ENCODE results near the gene ZNF501. TPM values are rescaled to one million over a fixed set of nuclear protein-coding genes. Genes with fewer than 3 reads are reported as not detected.
A peak's percentile ranks its signal among the peaks of the same experiment; 100 is the strongest.

Gene ZNF501
- total and polyA plus RNA-seq, 2 donors (not counting 3 experiments of a cell fraction or from before 2014, with no cell fraction given), result 0.92 to 3.9 TPM

DNA sequence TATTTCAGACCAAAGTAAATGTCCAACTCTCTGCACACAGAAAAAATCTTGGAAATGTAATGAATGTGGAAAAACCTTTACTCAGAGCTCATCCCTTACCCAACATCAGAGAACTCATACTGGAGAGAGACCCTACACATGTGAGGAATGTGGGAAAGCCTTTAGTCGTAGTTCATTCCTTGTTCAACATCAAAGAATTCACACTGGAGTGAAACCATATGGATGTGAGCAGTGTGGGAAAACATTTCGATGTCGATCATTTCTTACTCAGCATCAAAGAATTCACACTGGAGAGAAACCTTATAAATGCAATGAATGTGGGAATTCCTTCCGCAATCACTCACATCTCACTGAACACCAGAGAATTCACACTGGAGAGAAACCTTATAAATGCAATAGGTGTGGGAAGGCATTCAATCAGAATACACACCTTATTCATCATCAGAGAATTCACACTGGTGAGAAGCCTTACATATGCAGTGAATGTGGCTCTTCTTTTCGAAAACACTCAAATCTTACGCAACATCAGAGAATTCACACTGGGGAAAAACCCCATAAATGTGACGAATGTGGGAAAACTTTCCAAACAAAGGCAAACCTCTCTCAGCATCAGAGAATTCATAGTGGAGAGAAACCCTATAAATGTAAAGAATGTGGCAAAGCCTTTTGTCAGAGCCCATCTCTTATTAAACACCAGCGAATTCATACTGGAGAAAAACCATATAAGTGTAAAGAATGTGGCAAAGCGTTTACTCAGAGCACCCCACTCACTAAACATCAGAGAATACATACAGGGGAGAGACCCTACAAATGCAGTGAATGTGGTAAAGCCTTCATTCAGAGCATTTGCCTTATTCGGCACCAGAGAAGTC, 8.0 kb upstream of the ZNF501 start:
- TF ChIP-seq, protein P1, sequence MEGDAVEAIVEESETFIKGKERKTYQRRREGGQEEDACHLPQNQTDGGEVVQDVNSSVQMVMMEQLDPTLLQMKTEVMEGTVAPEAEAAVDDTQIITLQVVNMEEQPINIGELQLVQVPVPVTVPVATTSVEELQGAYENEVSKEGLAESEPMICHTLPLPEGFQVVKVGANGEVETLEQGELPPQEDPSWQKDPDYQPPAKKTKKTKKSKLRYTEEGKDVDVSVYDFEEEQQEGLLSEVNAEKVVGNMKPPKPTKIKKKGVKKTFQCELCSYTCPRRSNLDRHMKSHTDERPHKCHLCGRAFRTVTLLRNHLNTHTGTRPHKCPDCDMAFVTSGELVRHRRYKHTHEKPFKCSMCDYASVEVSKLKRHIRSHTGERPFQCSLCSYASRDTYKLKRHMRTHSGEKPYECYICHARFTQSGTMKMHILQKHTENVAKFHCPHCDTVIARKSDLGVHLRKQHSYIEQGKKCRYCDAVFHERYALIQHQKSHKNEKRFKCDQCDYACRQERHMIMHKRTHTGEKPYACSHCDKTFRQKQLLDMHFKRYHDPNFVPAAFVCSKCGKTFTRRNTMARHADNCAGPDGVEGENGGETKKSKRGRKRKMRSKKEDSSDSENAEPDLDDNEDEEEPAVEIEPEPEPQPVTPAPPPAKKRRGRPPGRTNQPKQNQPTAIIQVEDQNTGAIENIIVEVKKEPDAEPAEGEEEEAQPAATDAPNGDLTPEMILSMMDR (IDR thresholded peaks at IDR 0.05; ENCODE audit: extremely low read depth in 1 of 2, insufficient read depth in 1 of 2, low read depth in 1 of 2, low read length in 2 of 2), result no peak
- TF ChIP-seq POLR2AphosphoS5 (IDR thresholded peaks at IDR 0.05; ENCODE audit: insufficient read depth, low read depth, low read length) (no peak), JUN (IDR thresholded peaks at IDR 0.05; ENCODE audit: borderline replicate concordance, insufficient read depth, insufficient read length, low read depth) (no peak), FOS (IDR thresholded peaks at IDR 0.05; ENCODE audit: borderline replicate concordance, insufficient read depth, low read length) (no peak), EZH2 (IDR thresholded peaks at IDR 0.05; ENCODE audit: borderline replicate concordance, low read depth, low read length, severe bottlenecking) (no peak), GATA2 (IDR thresholded peaks at IDR 0.05; ENCODE audit: insufficient read depth, insufficient read length, low read depth, low read length) (no peak), MYC (IDR thresholded peaks at IDR 0.05; ENCODE audit: low read depth, low read length) (no peak), POLR2A (IDR thresholded peaks at IDR 0.05; ENCODE audit: low read depth, low read length) (no peak)
- TF ChIP-seq, protein P2, sequence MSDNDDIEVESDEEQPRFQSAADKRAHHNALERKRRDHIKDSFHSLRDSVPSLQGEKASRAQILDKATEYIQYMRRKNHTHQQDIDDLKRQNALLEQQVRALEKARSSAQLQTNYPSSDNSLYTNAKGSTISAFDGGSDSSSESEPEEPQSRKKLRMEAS (IDR thresholded peaks at IDR 0.05; ENCODE audit: insufficient read depth, insufficient read length), result no peak
- Histone ChIP-seq H3K9ac (replicated peaks; ENCODE audit: extremely low read depth, insufficient read depth, low read length) (no peak overlapping the region), H2AFZ (ENCODE audit: low read depth, low read length) (no peak overlapping the region), H3K9me1 (replicated peaks; ENCODE audit: control insufficient read depth, extremely low read depth, insufficient read depth, low read length) (no peaks in the 10 kb centered on the region), H3K27me3 (ENCODE audit: control insufficient read depth in 2 of 2, insufficient read depth in 2 of 2, low read length in 2 of 2) (no peaks in the 10 kb centered on the region), H3K9me3 (replicated peaks; ENCODE audit: control insufficient read depth, insufficient read depth, low read length) (peaks cover 34% of the 10 kb centered on the region), H3K27ac (ENCODE audit: insufficient read depth, low read depth, low read length) (no peak overlapping the region), H3K36me3 (ENCODE audit: control insufficient read depth in 2 of 2, extremely low read depth in 1 of 2, insufficient read depth in 2 of 2, low read length in 2 of 2) (peaks cover 4 to 10% of the 10 kb centered on the region in 2 experiments), H3K4me2 (ENCODE audit: insufficient read depth, low read length) (no peak overlapping the region), H3K4me1 (ENCODE audit: control insufficient read depth, extremely low read depth, insufficient read depth, low read length) (no peaks in the 10 kb centered on the region), H4K20me1 (replicated peaks; ENCODE audit: control insufficient read depth, extremely low read depth, insufficient read depth, low read length) (no peaks in the 10 kb centered on the region), H3K4me3 (replicated peaks in 1 of 3; ENCODE audit: insufficient read depth in 1 of 3, low read depth in 1 of 3, low read length in 3 of 3) (no peak overlapping the region), H3K79me2 (ENCODE audit: control insufficient read depth, insufficient read depth, low read length) (no peaks in the 10 kb centered on the region)
- intact Hi-C loops (cut with micrococcal nuclease), result no loop called here
- BruUV-seq (replicated peaks), result no TSS peak
- ChIA-PET POLR2A (no interaction called here), CTCF (interaction anchor here (2.0 kb wide), 1 partner anchor 9 kb away, joined by 7 read pairs; the partner anchor contains the start of gene ZNF502)
- DNase-seq (ENCODE audit: low read depth, low spot score) (no peak), FAIRE-seq (peak; percentile 40)
- dilution Hi-C loops (cut with MboI; ENCODE audit: extremely low pct_ligation_motif_present, low sequenced_read_pairs), result no loop called here

All from endothelial cell of umbilical vein (primary cell).